CD4-positive, alpha-beta T cell treated with Interleukin-12 subunit alpha and Interleukin-12 subunit beta, for 1 hour (primary cell): ENCODE results near the gene CRTAC1.
"Not testable (repeated sequence)": the region's sequence is repeated elsewhere in the genome, so short reads cannot be mapped to it uniquely, and the experiment has no call there.

Experiments
- DNase-seq: peaks from one replicate; pipeline ENCODE4 v3.0.0-alpha.2; 2020

The CRTAC1 gene

GRCh38 chr10:97865488-97865887 is 164.9 kb downstream of the CRTAC1 start:
- DNase-seq, result no peak

- DNase-seq, result no peak
Measured at GRCh38 chr10:97863808-97864207, 166.6 kb downstream of the CRTAC1 start.

- DNase-seq, result no peak
Measured at GRCh38 chr10:97861924-97862323, 168.5 kb downstream of the CRTAC1 start.

GRCh38 chr10:97861097-97861750 is 169.2 kb downstream of the CRTAC1 start:
- DNase-seq, result no peak

GRCh38 chr10:97858001-97858439 is 172.4 kb downstream of the CRTAC1 start:
- no peak for DNase-seq

- no peak for DNase-seq
Measured at GRCh38 chr10:97854743-97855142, 175.7 kb downstream of the CRTAC1 start.

GRCh38 chr10:97852840-97853405 is 177.5 kb downstream of the CRTAC1 start:
- DNase-seq, result no peak

GRCh38 chr10:97852277-97852676 is 178.1 kb downstream of the CRTAC1 start:
- DNase-seq, result no peak

GRCh38 chr10:97851341-97852001 is 178.9 kb downstream of the CRTAC1 start:
- DNase-seq, result peak; percentile 46

- peak; percentile 30 for DNase-seq
Measured at GRCh38 chr10:97850446-97850845, 180.0 kb downstream of the CRTAC1 start.

GRCh38 chr10:97849687-97850402 is 180.6 kb downstream of the CRTAC1 start, which contains the start of gene GOLGA7B:
Gene GOLGA7B, plus strand, starts transcription at chr10:97849843. Its CDS starts 461 bp downstream, at chr10:97850304.
- peak; percentile 63 for DNase-seq

GRCh38 chr10:97849103-97849686 is 181.2 kb downstream of the CRTAC1 start:
- no peak for DNase-seq

GRCh38 chr10:97844678-97845077 is 185.7 kb downstream of the CRTAC1 start:
- DNase-seq, result no peak

- not testable (repeated sequence) for DNase-seq
Measured at GRCh38 chr10:97843972-97844371, 186.4 kb downstream of the CRTAC1 start.

GRCh38 chr10:97843281-97843671 is 187.1 kb downstream of the CRTAC1 start:
- no peak for DNase-seq

- DNase-seq, result no peak
Measured at GRCh38 chr10:97842656-97843280, 187.7 kb downstream of the CRTAC1 start.

- DNase-seq, result not testable (repeated sequence)
Measured at GRCh38 chr10:97842114-97842513, 188.3 kb downstream of the CRTAC1 start.

- DNase-seq, result not testable (repeated sequence)
Measured at GRCh38 chr10:97841166-97841565, 189.3 kb downstream of the CRTAC1 start.

- DNase-seq, result no peak
Measured at GRCh38 chr10:97838091-97838490, 192.3 kb downstream of the CRTAC1 start.

GRCh38 chr10:97836446-97836845 is 194.0 kb downstream of the CRTAC1 start:
- no peak for DNase-seq

GRCh38 chr10:97831259-97831658 is 199.2 kb downstream of the CRTAC1 start:
- DNase-seq, result no peak

GRCh38 chr10:97830064-97830463 is 200.4 kb downstream of the CRTAC1 start:
- DNase-seq, result no peak

- DNase-seq, result peak; percentile 3
Measured at GRCh38 chr10:97828721-97829120, 201.7 kb downstream of the CRTAC1 start.
